HG03457 (cell line): ENCODE measurements around the gene RNF220.

Source experiments
- ATAC-seq: cut with Tn5 transposase; IDR thresholded peaks from one replicate; pipeline ENCODE4 v1.9.1; 2021; ENCODE audit warnings: moderate number of reproducible peaks; ENCODE audit not compliant: unreplicated experiment

The RNF220 gene

GRCh38 chr1:44672961-44673674 lies 268.1 kb downstream of the RNF220 start:
- no peak for ATAC-seq

- ATAC-seq, result peak; percentile 1
Observed at GRCh38 chr1:44673675-44674112, 268.6 kb downstream of the RNF220 start.

- ATAC-seq, result peak; percentile 87
Observed at GRCh38 chr1:44674113-44675000, 269.3 kb downstream of the RNF220 start, which contains the start of the genes ARMH1 and TMEM53. TSS of gene ARMH1 (plus strand) at chr1:44674714. CDS start at chr1:44689698, 14,984 bp downstream. TSS of gene TMEM53 (minus strand) at chr1:44674481. CDS start at chr1:44674391, 90 bp downstream.

- ATAC-seq, result no peak
Observed at GRCh38 chr1:44675186-44675585, 270.1 kb downstream of the RNF220 start.

GRCh38 chr1:44676484-44677200 lies 271.6 kb downstream of the RNF220 start:
- ATAC-seq, result no peak

- ATAC-seq, result no peak
Observed at GRCh38 chr1:44677201-44677766, 272.2 kb downstream of the RNF220 start.

- no peak for ATAC-seq
Observed at GRCh38 chr1:44678120-44678519, 273.1 kb downstream of the RNF220 start.

DNA sequence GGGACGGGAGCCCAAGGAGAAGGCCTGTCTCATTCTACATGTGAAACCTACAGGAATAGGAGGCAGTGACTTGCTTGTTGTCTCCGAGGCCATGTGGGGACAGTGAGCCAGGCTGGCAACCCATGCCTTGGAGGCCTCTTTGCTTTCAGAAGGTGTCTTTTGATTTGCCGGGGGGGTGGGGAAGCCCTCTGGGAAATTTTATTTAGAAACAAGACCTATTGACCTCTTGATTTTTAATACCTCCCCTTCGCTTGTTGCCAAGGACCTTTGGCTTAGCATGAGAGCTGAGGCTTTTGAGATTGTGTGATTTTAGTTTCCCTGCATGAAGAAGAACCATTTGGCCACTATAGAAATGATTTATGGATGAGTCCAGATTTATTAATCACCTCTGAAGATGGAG lies 273.6 kb downstream of the RNF220 start:
- ATAC-seq, result no peak

DNA sequence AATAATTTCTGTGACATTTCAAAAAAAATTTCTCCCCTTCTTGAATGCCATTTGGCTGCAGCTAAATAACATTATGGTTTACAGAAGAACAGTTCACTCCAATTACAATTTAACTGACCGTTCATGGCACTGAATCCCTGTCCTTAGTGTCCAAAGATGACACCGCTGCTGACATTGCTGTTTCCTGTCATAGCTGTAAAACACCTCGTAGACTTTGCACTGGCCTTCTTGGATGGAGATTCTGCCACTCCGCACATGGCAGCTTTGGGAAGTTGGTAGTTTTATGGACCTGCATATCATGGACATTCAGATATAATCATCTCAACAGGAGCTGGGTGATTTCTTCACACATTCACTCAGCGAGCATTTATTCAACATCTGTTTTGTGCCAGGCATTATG lies 274.4 kb downstream of the RNF220 start:
- no peak for ATAC-seq

GRCh38 chr1:44681905-44682882 lies 277.1 kb downstream of the RNF220 start:
- no peak for ATAC-seq

DNA sequence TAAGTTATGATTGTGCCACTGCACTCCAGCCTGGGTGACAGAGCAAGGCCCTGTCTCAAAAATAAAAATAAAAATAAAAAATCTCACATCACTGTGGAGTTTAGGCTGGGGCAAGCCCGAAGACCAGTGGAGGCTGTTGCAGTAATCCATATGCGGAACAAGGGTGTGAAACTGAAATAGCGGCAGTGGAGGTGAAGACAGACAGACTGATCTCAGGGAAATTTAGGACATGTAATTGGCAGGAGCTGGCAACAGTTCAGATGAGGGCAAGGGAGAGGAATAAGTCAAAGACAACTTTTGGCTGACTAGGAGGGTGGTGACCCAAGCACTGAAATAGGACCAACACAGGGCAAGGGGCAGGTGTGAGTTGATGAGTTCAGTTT lies 277.8 kb downstream of the RNF220 start:
- ATAC-seq, result no peak

- ATAC-seq, result no peak
Observed at GRCh38 chr1:44684525-44684924, 279.5 kb downstream of the RNF220 start.

DNA sequence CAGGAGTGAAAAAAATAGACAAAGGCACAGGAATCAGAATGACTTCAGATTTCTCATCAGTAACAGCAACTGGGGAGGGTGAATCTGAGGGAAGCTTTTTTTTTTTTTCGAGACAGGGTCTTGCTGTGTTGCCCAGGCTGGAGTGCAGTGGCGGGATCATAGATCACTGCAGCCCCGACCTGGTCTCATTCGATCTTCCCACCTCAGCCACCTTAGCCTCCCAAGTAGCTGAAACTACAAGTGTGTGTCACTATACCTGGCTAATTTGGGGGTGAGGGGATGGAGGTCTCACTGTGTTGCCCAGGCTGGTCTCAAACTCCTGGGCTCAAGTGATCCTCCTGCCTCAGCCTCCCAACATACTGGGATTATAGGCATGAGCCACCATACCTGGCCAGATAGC lies 280.2 kb downstream of the RNF220 start:
- no peak for ATAC-seq

GRCh38 chr1:44685881-44686280 lies 280.8 kb downstream of the RNF220 start:
- ATAC-seq, result no peak

DNA sequence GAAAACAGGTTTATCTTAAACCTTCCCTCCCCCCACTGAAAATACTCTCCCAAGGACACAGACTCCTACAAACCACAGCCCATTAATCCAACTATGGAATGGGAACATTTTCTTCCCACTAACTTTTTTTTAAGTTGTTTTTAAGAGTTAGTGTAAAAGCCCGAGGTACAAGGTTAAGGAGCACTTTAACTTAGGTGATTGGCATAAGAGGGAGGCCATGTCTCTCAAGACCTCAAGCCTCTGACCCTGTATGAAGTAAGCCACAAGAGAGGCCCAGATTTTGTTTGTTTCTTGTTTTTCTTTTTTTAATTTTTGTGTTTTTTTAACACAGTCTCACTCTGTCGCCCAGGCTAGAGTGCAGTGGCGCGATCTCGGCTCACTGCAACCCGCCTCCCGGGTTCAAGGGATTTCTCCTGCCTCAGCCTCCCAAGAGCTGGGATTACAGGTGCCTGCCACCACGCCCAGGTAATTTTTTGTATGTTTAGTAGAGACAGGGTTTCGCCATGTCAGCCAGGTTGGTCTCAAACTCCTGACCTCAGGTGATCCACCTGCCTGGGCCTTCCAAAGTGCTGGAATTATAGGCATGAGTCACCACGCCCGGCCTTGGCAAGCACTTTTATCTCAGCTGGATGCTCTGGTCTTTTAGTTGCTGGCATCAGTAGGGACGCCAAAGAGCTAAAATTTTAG lies 283.8 kb downstream of the RNF220 start:
- no peak for ATAC-seq

DNA sequence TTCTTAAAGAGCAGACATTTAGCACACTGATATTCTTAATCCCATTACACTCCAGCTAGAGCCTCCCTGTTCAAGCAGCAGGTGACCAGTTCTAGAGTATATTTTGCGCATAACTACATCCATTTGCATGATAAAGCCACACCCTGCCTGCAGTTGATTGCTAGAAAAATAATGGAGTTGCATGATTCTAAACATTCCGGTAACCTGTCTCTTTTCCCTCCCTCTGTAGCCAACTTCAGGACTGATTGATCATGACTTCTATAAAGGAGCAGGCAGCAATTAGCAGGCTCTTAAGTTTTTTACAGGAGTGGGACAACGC lies 284.4 kb downstream of the RNF220 start:
- ATAC-seq, result no peak

DNA sequence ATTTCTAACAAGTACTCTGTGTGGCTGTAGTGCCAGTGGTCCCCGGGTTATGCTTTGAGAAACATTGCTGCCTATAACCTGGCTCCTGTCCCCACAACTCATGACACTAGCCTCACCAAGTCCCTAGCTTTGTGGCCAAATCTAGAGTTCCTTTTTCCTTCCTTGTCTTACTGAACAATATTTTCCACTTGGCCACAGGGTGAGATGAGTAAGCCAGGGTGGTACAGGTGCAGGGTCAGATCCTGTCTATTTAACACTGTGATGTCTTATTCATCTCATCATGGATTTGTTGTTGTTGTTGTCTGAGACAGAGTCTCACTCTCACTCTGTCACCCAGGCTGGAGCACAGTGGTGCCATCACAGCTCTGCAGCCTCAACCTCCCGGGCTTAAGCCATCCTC lies 288.1 kb downstream of the RNF220 start:
- ATAC-seq, result no peak

DNA sequence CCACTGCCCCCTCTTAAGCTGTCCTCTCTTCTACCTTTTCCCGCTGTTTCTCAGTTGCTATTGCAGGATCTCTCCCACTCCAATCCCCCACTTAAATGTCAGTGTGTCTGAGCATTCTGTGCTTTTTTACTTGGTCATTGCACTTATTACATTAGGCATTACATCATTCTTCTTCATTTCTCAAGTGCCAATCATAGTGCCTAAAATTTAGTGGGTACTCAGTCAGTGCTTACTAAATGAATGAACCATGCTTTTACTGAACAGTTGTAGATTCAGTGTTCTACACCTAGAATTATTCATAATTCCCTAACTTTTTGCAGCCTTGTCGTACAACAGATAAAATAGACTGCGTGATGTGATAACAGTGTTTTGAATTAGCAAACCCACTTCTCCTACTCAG lies 288.8 kb downstream of the RNF220 start:
- ATAC-seq, result no peak

DNA sequence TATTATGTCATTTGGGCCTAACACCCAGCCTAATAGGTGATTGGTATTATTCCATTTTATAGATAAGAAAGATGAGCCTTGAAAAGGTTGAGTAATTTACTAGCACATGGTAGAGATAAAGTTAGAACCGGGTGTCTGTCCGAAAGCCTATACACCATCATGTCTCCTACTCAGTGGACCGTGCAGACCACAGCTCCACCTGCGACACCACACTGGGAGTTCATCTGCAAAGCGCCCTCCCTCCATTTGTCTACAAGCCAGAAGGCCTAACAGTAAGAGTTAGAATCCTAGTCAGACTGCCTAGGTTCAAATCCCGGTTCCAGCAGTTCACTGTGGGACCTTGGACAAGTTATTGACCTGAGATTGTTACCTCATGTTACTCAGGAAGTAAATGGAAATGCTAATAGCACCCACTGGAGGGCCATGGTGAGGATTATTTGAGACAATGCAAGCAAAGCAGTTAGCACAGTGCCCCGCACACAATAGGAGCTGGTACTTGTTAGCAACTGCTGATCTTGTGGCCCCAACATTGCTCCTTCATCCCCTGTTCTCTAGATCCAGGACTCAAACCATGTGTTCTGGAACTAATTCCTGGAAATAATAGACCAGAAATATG lies 289.9 kb downstream of the RNF220 start:
- ATAC-seq, result no peak
